Measurements from ENCODE around the gene SDHAF2.

DNA sequence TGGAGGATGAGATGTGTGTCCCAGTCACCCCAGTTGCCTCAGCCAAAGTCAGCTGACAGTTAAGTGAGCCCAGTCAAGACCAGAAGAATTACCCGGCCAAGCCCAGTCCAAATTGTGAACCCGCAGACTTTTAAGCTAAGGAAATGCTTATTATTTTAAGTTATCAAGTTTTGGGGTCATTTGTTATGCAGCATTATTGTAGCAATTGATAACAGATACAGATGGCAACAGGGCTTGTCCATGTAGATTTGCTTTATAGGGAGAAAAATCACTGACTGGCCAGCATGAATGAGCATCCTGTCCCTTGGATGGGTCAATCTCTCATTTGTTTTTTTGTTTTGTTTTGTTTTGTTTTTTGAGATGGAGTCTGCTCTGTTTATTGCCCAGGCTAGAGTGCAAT is 22.9 kb downstream of the SDHAF2 start:
- TF ChIP-seq CTCF (IDR thresholded peaks at IDR 0.05) (no peak), POLR2A (IDR thresholded peaks at IDR 0.05; ENCODE audit: low read depth) (no peak), EP300 (IDR thresholded peaks at IDR 0.05) (no peak)
